GM12878 (cell line): ENCODE results near the gene ERC1. TPM values are rescaled to one million over a fixed set of nuclear protein-coding genes. Genes with fewer than 3 reads are reported as not detected.

Source experiments
- ATAC-seq: fragments of 200-7000 bp; cut with Tn5 transposase; 3 replicates; pipeline ENCODE4 v1.9.1; 2020; ENCODE audit warnings: mild to moderate bottlenecking, moderate library complexity
- BruUV-seq: library from RNA; stranded (reverse); fragments of 400-500 nt; replicated peaks from 2 replicates; lab custom pipeline; 2021; lab: Mats Ljungman, UMichigan
- CTCF ChIA-PET: fragments of 300-600 bp; sonication (Branson Sonifier 250); formaldehyde crosslinking; extraction: SDS; loops from one replicate; lab custom pipeline; 2021; ENCODE audit warnings: inconsistent platforms; lab: Yijun Ruan, JAX
- POLR2A ChIA-PET: fragments of 350-600 bp; formaldehyde crosslinking; extraction: SDS; loops from one replicate; lab custom pipeline; 2021; ENCODE audit warnings: inconsistent platforms; lab: Charles Lee
- RAD21 ChIA-PET: fragments of 300-600 bp; sonication (Branson Sonifier 250); formaldehyde crosslinking; loops from one replicate; lab custom pipeline; 2023; ENCODE audit warnings: antibody characterized with exemption; ENCODE audit not compliant: unreplicated experiment; lab: Charles Lee
- SMC1A ChIA-PET: fragments of 300-600 bp; sonication (Branson Sonifier 250); formaldehyde crosslinking; loops from one replicate; lab custom pipeline; 2023; ENCODE audit not compliant: unreplicated experiment, uncharacterized antibody; lab: Charles Lee
- DNase-seq: peaks from one replicate; pipeline ENCODE4 v3.0.0-alpha.2; 2011; ENCODE audit warnings: low read depth, low spot score
- FAIRE-seq: peaks from 3 replicates; lab custom pipeline; 2011; peaks lifted over from hg19 to GRCh38; lab: Jason Lieb, UNC
- H2AFZ ChIP-seq: 2 replicates; pipeline ENCODE4 v1.6.0; 2011; ENCODE audit warnings: low read depth, low read length, control low read depth; ENCODE audit not compliant: control insufficient read depth
- H3K27ac ChIP-seq: 2 replicates; pipeline ENCODE4 v1.5.1; 2011; ENCODE audit warnings: control low read depth; ENCODE audit not compliant: control insufficient read depth, insufficient read depth
- H3K27me3 ChIP-seq, 2 experiments: replicated peaks in 1 of 2; 2 replicates each; pipeline versions ENCODE4 v1.6.0 to v1.6.1; 2011; ENCODE audit warnings: low read length in 1 of 2; ENCODE audit not compliant: control insufficient read depth in 2 of 2, insufficient read depth in 2 of 2
- H3K36me3 ChIP-seq, 2 experiments: 2 replicates each; pipeline ENCODE4 v1.5.1; 2011; ENCODE audit warnings: low read length in 1 of 2; ENCODE audit not compliant: control insufficient read depth in 2 of 2, insufficient read depth in 2 of 2
- H3K4me1 ChIP-seq: 2 replicates; pipeline ENCODE4 v1.6.1; 2011; ENCODE audit warnings: mild to moderate bottlenecking, low read length, moderate library complexity, mixed read lengths; ENCODE audit not compliant: control insufficient read depth, insufficient read depth
- H3K4me2 ChIP-seq: 2 replicates; pipeline ENCODE4 v1.6.0; 2011; ENCODE audit warnings: control low read depth; ENCODE audit not compliant: control insufficient read depth, insufficient read depth
- H3K4me3 ChIP-seq: fragments of 200-600 bp; sonication (generic); 2 replicates; pipeline ENCODE4 v1.5.1; 2016
- H3K79me2 ChIP-seq: 2 replicates; pipeline ENCODE4 v1.6.0; 2011; ENCODE audit warnings: low read length; ENCODE audit not compliant: control insufficient read depth, insufficient read depth
- H3K9ac ChIP-seq: 2 replicates; pipeline ENCODE4 v1.8.0; 2011; ENCODE audit warnings: low read length, control low read depth, mixed read lengths; ENCODE audit not compliant: control insufficient read depth, insufficient read depth
- H3K9me3 ChIP-seq: replicated peaks from 3 replicates; pipeline ENCODE4 v1.5.1; 2011; ENCODE audit warnings: mild to moderate bottlenecking, low read length; ENCODE audit not compliant: control insufficient read depth, insufficient read depth
- H4K20me1 ChIP-seq: 2 replicates; pipeline ENCODE4 v1.6.0; 2011; ENCODE audit not compliant: control insufficient read depth, insufficient read depth
- BRCA1 ChIP-seq: IDR thresholded peaks from 2 replicates; pipeline ENCODE4 v1.6.1; 2011; ENCODE audit warnings: low read depth, low read length, improper control_type of control experiment
- DPF2 ChIP-seq: fragments of 450-650 bp; IDR thresholded peaks from 2 replicates; pipeline ENCODE4 v1.6.1; 2017; ENCODE audit warnings: mild to moderate bottlenecking
- EED ChIP-seq: sonication (generic); IDR thresholded peaks from 2 replicates; pipeline ENCODE4 v1.6.1; 2016; ENCODE audit warnings: antibody characterized with exemption, low read depth
- ETV6 ChIP-seq, 2 experiments: fragments of 450-650 bp in 1 of 2; IDR thresholded peaks in 1 of 2; conservative IDR thresholded peaks in 1 of 2; 2 replicates each; pipeline ENCODE4 v1.6.1; 2014; ENCODE audit warnings: antibody characterized with exemption in 1 of 2, borderline replicate concordance in 1 of 2, low read depth in 1 of 2, mild to moderate bottlenecking in 1 of 2, moderate library complexity in 1 of 2
- EZH2 ChIP-seq: IDR thresholded peaks from 2 replicates; pipeline ENCODE4 v1.6.1; 2012; ENCODE audit warnings: low read depth, mild to moderate bottlenecking, control low read depth, inconsistent platforms, low read length, borderline replicate concordance; ENCODE audit not compliant: control insufficient read depth
- FOXM1 ChIP-seq: IDR thresholded peaks from 2 replicates; pipeline ENCODE4 v1.6.1; 2012; ENCODE audit warnings: low read depth, mild to moderate bottlenecking, inconsistent platforms, low read length, moderate library complexity
- HDAC2 ChIP-seq: fragments of 200-600 bp; sonication (generic); IDR thresholded peaks from 2 replicates; pipeline ENCODE4 v1.6.1; 2017
- IRF4 ChIP-seq: IDR thresholded peaks from 2 replicates; pipeline ENCODE4 v1.6.1; 2011; ENCODE audit warnings: low read depth, low read length
- KAT2A ChIP-seq: conservative IDR thresholded peaks from 2 replicates; pipeline ENCODE4 v1.6.1; 2011; ENCODE audit warnings: low read depth, low read length; ENCODE audit not compliant: control insufficient read depth
- MEF2A ChIP-seq: IDR thresholded peaks from 2 replicates; pipeline ENCODE4 v1.6.1; 2011; ENCODE audit warnings: low read depth, mild to moderate bottlenecking, low read length, moderate library complexity; ENCODE audit not compliant: insufficient read depth
- MYB ChIP-seq: fragments of 150-350 bp; IDR thresholded peaks from 2 replicates; pipeline ENCODE4 v1.6.1; 2014; ENCODE audit warnings: mild to moderate bottlenecking, low read depth, low read length, borderline replicate concordance
- PML ChIP-seq: IDR thresholded peaks from 2 replicates; pipeline ENCODE4 v1.6.1; 2012; ENCODE audit warnings: low read length, inconsistent platforms
- POU2F2 ChIP-seq: IDR thresholded peaks from 3 replicates; pipeline ENCODE4 v1.6.1; 2011; ENCODE audit warnings: low read depth, mild to moderate bottlenecking, low read length, borderline replicate concordance
- RB1 ChIP-seq: fragments of 450-650 bp; formaldehyde crosslinking; IDR thresholded peaks from 2 replicates; pipeline ENCODE4 v1.6.1; 2017; ENCODE audit warnings: mild to moderate bottlenecking, borderline replicate concordance
- SREBF1 ChIP-seq: IDR thresholded peaks from 2 replicates; pipeline ENCODE4 v1.6.1; 2012; ENCODE audit warnings: mild to moderate bottlenecking, low read length
- SRF ChIP-seq, 2 experiments: IDR thresholded peaks; 2 replicates each; pipeline ENCODE4 v1.6.1; 2011; ENCODE audit warnings: low read depth in 2 of 2, low read length in 2 of 2, mild to moderate bottlenecking in 1 of 2, moderate library complexity in 1 of 2
- TCF3 ChIP-seq: IDR thresholded peaks from 2 replicates; pipeline ENCODE4 v1.6.1; 2012; ENCODE audit warnings: low read depth, mild to moderate bottlenecking, low read length, borderline replicate concordance; ENCODE audit not compliant: insufficient read depth
- YY1 ChIP-seq: IDR thresholded peaks from 2 replicates; pipeline ENCODE4 v1.6.1; 2011; ENCODE audit warnings: low read depth, mild to moderate bottlenecking, low read length
- ZNF622 ChIP-seq: fragments of 450-650 bp; IDR thresholded peaks from 2 replicates; pipeline ENCODE4 v1.6.1; 2017; ENCODE audit warnings: mild to moderate bottlenecking, inconsistent platforms
- WGBS: methylation state at CpG from one replicate; pipeline ENCODE4 v1.1.6; 2016; ENCODE audit warnings: low lambda C conversion rate; ENCODE audit not compliant: insufficient replicate concordance, insufficient coverage; ENCODE audit errors: missing lambda C conversion rate; 5-methylcytosine and 5-hydroxymethylcytosine counted together
- in situ Hi-C: fragments of 300-500 bp; cut with MboI; formaldehyde crosslinking; loops from 9 replicates; pipeline ENCODE4 v1.14.3; 2018; ENCODE audit warnings: mixed read lengths
- intact Hi-C: fragments of 100-400 bp; cut with micrococcal nuclease; formaldehyde crosslinking; loops from one replicate; pipeline ENCODE4 v1.14.2; 2022; ENCODE audit not compliant: unreplicated experiment
- polyA plus RNA-seq, 11 experiments: library from polyadenylated mRNA; depleted of rRNA in 4 of 11; unstranded in 6 of 11; stranded (reverse) in 5 of 11; fragments of >200 nt; fragmentation: Nextera tagmentation in 4 of 11; fragmentation: Illumina TruSeq in 1 of 11; extraction: Ambion mirVana in 4 of 11; extraction: Trizol in 1 of 11; gene quantifications; 1 replicate in 1 of 11; 2 replicates in 10 of 11; pipeline versions ENCODE4 v1.2.1 to v1.2.3, GENCODE V29; 2011 to 2016; ENCODE audit warnings: inconsistent platforms in 2 of 11, missing spikeins in 2 of 11, low read depth in 1 of 11
- total RNA-seq, 4 experiments: library from RNA; depleted of rRNA in 3 of 4; stranded (reverse); fragments of >200 nt in 3 of 4; fragmentation: Illumina TruSeq in 1 of 4; extraction: Trizol in 1 of 4; gene quantifications; 2 replicates each; pipeline versions ENCODE4 v1.2.1 to v1.2.3, GENCODE V29; 2013 to 2021
- TF ChIP-seq, protein P1 (sequence below): fragments of 450-650 bp; IDR thresholded peaks from 2 replicates; pipeline ENCODE4 v1.6.1; 2016; ENCODE audit warnings: mild to moderate bottlenecking, moderate library complexity, borderline replicate concordance

The ERC1 gene
- total and polyA plus RNA-seq, 10 of the 15 experiments (the other 5 are each of a cell fraction or from before 2014, with no cell fraction given) = 0.75 to 8.0 (median 5.0) TPM

DNA sequence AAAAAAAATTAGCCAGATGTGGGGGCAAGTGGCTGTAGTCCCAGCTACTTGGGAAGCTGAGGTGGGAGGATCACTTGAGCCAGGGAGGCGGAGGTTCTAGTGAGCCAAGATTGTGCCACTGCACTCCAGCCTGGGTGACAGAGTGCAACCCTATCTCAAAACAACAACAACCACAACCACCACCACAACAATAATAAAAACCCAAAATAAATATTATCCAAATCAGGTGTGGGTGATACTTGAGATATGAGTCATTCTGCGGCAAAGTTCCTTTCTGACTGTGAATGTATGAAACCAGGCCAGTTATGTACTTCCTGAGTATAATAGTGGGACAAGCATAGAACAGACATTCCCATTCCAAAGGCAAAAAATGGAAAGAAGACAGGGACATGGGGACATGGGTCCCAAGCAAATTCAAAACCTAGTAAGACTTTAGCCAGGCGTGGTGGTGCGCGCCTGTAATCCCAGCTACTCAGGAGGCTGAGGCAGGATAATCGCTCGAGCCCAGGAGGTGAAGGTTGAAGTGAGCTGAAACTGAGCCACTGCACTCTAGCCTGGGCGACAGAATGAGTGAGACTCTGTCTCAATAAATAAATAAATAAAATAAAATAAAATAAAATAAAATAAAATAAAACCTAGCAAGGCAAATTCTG lies 9.7 kb upstream of the ERC1 start:
- Histone ChIP-seq H3K4me3 (no peak overlapping the region), H3K9me3 (no peaks in the 10 kb centered on the region; the same call in 2 of the 3 replicates), H3K27ac (no peak overlapping the region), H2AFZ (no peak overlapping the region), H3K36me3 (no peaks in the 10 kb centered on the region), H3K4me2 (no peak overlapping the region), H3K4me1 (0 out of 2 replicates have a peak, but pooled peaks cover 2% of the 10 kb centered on the region), H3K79me2 (no peaks in the 10 kb centered on the region), H3K27me3 (peaks cover 0 to 3% of the 10 kb centered on the region in 2 experiments; a peak in 2 of 4 replicates), H4K20me1 (no peaks in the 10 kb centered on the region; the same call in 1 of the 2 replicates), H3K9ac (no peak overlapping the region)
- in situ Hi-C loops = no loop called here
- POLR2A ChIA-PET = interaction anchor here (0.6 kb wide), 1 partner anchor 158 kb away, joined by 3 read pairs; no protein-coding TSS in a partner anchor
- FAIRE-seq (no peak), ATAC-seq (peak; percentile 80), DNase-seq (no peak)
- RAD21 ChIA-PET = interaction anchor here (0.5 to 0.7 kb wide), 2 partner anchors 15 to 573 kb away, joined by 3 read pairs; no protein-coding TSS in a partner anchor
- SMC1A ChIA-PET = interaction anchor here (0.7 kb wide), 1 partner anchor 303 kb away, joined by 3 read pairs; no protein-coding TSS in a partner anchor
- BruUV-seq = no TSS peak
- CTCF ChIA-PET = interaction anchor here (1.4 to 1.7 kb wide), 2 partner anchors 32 to 112 kb away, joined by 4 read pairs; partner anchors contain the start of gene RAD52
- intact Hi-C loops = no loop called here
- 67% methylated on average over 8 of the region's 8 CpGs for WGBS
- no peak for TF ChIP-seq BRCA1
- no peak; a peak in 1 of 4 replicates for TF ChIP-seq ETV6 (conservative IDR thresholded peaks at IDR 0.05 in 1 of 2, IDR thresholded peaks at IDR 0.05 in 1 of 2; ENCODE audit: borderline replicate concordance in 1 of 2, low read depth in 1 of 2)
- peak; percentile 76; the same call in 1 of the 2 replicates for TF ChIP-seq IRF4
- no peak for TF ChIP-seq EZH2
- no peak for TF ChIP-seq RB1
- no peak for TF ChIP-seq PML
- TF ChIP-seq HDAC2 = no peak
- no peak for TF ChIP-seq FOXM1
- TF ChIP-seq SREBF1 = no peak
- TF ChIP-seq, protein P1, sequence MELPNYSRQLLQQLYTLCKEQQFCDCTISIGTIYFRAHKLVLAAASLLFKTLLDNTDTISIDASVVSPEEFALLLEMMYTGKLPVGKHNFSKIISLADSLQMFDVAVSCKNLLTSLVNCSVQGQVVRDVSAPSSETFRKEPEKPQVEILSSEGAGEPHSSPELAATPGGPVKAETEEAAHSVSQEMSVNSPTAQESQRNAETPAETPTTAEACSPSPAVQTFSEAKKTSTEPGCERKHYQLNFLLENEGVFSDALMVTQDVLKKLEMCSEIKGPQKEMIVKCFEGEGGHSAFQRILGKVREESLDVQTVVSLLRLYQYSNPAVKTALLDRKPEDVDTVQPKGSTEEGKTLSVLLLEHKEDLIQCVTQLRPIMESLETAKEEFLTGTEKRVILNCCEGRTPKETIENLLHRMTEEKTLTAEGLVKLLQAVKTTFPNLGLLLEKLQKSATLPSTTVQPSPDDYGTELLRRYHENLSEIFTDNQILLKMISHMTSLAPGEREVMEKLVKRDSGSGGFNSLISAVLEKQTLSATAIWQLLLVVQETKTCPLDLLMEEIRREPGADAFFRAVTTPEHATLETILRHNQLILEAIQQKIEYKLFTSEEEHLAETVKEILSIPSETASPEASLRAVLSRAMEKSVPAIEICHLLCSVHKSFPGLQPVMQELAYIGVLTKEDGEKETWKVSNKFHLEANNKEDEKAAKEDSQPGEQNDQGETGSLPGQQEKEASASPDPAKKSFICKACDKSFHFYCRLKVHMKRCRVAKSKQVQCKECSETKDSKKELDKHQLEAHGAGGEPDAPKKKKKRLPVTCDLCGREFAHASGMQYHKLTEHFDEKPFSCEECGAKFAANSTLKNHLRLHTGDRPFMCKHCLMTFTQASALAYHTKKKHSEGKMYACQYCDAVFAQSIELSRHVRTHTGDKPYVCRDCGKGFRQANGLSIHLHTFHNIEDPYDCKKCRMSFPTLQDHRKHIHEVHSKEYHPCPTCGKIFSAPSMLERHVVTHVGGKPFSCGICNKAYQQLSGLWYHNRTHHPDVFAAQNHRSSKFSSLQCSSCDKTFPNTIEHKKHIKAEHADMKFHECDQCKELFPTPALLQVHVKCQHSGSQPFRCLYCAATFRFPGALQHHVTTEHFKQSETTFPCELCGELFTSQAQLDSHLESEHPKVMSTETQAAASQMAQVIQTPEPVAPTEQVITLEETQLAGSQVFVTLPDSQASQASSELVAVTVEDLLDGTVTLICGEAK = no peak
- peak; percentile 81 for TF ChIP-seq EED
- peak; percentile 73 for TF ChIP-seq DPF2
- TF ChIP-seq MYB = no peak
- 0 out of 4 replicates have a peak, but pooled peaks of 1 of the 2 experiments have one; percentile 1 for TF ChIP-seq SRF (IDR thresholded peaks at IDR 0.05; ENCODE audit: low read depth in 2 of 2, low read length in 2 of 2)
- TF ChIP-seq TCF3 = no peak
- no peak for TF ChIP-seq ZNF622
- peak; percentile 93 for TF ChIP-seq MEF2A
- TF ChIP-seq POU2F2 = peak; percentile 70; the same call in 2 of the 3 replicates
- TF ChIP-seq KAT2A = no peak
- TF ChIP-seq YY1 = no peak
